ENCODE measurements around the gene ARHGAP18.

The ARHGAP18 gene, protein sequence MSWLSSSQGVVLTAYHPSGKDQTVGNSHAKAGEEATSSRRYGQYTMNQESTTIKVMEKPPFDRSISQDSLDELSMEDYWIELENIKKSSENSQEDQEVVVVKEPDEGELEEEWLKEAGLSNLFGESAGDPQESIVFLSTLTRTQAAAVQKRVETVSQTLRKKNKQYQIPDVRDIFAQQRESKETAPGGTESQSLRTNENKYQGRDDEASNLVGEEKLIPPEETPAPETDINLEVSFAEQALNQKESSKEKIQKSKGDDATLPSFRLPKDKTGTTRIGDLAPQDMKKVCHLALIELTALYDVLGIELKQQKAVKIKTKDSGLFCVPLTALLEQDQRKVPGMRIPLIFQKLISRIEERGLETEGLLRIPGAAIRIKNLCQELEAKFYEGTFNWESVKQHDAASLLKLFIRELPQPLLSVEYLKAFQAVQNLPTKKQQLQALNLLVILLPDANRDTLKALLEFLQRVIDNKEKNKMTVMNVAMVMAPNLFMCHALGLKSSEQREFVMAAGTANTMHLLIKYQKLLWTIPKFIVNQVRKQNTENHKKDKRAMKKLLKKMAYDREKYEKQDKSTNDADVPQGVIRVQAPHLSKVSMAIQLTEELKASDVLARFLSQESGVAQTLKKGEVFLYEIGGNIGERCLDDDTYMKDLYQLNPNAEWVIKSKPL

DNA sequence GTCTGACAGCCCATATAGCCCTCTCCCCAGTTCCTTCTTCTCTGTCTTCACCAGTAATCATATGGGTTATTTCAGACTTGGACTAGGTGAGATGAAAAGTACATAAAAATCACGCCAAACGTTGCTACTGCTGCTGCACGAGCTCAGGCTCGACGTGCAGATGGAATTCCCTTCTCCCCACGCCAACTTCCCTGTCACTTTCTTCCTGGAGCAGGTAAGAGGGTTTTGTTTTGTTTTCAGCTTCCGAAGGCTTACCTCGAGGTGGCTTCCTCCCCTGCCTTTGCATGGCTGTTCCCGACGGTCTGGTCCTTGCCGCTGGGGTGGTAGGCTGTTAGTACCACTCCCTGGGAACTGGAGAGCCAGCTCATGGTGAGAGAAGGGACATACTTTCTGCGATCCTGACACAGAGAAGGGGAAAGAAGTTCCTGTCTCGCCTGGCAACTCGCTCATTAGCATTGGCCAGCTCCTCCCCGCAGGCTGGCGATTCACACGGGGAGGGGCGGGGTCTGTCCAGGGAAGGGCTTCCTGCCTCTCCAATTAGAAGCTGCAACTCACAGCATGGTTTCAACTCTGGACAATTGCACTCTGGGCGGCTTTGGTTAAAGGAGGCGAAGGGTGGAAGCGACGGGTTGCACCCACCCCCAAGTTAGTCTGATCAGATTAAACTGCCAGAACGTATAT, at the start of gene ARHGAP18:
TSS of gene ARHGAP18 (minus strand) at position 409 of the 681 bp plus-strand sequence. CDS start at position 368, 41 bp downstream.
- no peak for TF ChIP-seq ZNF274 (IDR thresholded peaks at IDR 0.05; ENCODE audit: low read depth, low read length)
- peak within 1 kb of the TSS; percentile 89 for H3K4me3 ChIP-seq (ENCODE audit: low read length)

DNA sequence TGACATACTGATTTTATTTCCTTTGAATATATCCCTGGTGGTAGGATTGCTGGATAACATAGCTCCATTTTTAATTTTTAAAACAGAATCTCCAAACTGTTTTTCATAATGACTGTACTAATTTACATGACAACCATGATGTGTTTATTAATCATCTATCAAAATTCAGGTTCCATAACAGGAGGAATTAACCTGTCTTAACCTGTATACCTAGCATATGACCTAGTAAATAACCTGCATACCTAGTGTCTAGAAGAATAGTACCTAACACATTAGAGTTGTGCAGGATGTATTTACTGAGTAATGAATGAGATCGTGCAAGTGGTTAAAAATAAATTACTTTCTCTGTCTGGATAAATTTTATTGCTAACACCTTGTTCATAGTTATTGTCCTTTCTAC, 45.8 kb upstream of the ARHGAP18 start:
- no peak overlapping the region for H3K4me3 ChIP-seq (ENCODE audit: low read length)
- TF ChIP-seq ZNF274 (IDR thresholded peaks at IDR 0.05; ENCODE audit: low read depth, low read length): no peak

DNA sequence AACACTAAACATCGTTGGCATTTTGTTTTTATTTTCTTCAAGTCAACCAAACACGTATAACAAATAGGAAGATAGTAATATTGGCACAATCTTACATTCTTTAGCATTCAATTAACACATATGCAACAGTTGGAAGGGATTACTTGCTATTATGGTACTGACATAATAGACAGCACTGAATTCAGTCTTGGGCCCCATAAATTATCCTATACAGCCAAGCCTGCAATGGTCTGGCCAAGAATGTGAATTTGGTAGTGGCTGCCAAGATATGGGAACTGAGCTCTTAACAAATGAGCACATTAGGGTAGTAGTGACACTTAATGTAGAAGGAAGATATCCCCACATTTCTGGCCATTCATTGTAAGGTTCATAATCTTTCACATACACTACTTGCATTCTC, 44.8 kb upstream of the ARHGAP18 start:
- H3K4me3 ChIP-seq (ENCODE audit: low read length): no peak overlapping the region
- TF ChIP-seq ZNF274 (IDR thresholded peaks at IDR 0.05; ENCODE audit: low read depth, low read length): no peak

DNA sequence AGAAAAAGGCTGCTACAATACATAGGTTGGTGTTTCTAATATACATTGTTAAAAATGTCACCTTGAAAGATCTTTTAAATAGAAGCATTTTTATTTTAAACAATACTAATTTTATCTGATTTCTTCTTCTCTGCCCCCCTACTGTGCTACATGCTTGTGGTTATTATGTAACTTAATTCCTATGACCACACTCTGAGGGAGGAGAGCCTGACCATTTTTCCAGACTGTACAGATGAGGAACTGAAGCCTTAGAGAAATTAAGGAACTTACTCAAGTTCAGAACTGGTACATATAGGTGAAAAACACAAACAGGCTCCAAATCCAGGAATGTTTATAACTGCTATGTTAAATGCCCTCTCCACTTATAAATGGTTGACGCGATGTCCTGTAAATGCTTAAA, 43.4 kb upstream of the ARHGAP18 start:
- no peak for TF ChIP-seq ZNF274 (IDR thresholded peaks at IDR 0.05; ENCODE audit: low read depth, low read length)
- no peak overlapping the region for H3K4me3 ChIP-seq (ENCODE audit: low read length)

DNA sequence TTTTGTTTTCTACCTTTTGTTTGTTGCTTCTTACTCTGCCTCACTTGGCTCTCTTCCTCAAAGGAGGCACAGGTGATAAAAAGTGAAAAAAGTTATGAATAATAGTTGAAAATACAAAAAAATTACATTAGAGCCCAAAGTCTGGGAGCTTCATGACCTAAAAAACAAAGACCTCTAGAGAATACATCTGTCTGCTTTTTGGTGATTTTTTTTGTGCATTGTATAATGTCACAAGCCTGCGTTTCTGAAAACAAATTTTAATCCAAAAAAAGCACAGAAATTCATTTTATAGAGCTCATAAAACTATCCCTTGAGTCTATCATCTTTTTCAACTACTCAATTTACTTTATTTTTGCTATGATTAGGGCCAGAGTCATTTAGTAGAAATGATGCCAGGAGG, 41.4 kb upstream of the ARHGAP18 start:
- no peak overlapping the region for H3K4me3 ChIP-seq (ENCODE audit: low read length)
- no peak for TF ChIP-seq ZNF274 (IDR thresholded peaks at IDR 0.05; ENCODE audit: low read depth, low read length)

DNA sequence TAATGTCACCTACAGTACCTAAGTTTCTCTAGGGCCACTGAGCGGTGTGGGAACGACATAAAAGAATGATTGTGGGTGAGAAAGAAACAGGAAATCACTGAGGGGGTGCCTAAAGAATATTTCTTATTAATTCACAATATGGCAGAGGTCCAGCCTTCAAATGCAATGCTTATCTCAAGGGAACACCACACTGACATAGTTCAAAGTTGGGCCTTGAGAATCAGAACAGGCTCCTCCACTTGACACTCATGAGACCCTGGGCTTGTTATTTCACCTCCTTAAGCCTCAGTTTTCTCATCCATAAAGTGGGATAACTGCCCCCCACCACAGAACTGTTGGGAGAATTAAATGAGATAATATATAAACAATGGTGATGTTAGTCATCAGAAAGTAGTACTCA, 40.4 kb upstream of the ARHGAP18 start:
- no peak overlapping the region for H3K4me3 ChIP-seq (ENCODE audit: low read length)
- TF ChIP-seq ZNF274 (IDR thresholded peaks at IDR 0.05; ENCODE audit: low read depth, low read length): no peak

DNA sequence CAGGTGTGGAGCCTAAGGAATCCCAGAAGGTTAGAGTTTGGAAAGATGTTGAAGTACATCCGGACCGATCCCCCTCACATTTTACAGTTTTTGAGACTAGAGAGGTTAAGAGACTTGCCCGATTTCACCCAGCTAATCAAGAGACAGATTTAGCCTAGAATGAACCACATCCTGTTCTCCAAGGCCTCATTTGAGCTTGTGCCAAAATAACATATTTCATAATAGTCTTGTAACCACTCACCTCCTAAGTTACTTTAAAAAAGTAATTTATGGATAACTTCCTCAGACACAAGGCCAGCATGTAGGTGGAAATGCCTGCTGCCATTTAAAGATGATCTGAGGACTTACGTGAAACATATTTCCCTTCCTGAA, 39.8 kb upstream of the ARHGAP18 start:
- H3K4me3 ChIP-seq (ENCODE audit: low read length): peak overlapping the region; percentile 69
- no peak for TF ChIP-seq ZNF274 (IDR thresholded peaks at IDR 0.05; ENCODE audit: low read depth, low read length)

DNA sequence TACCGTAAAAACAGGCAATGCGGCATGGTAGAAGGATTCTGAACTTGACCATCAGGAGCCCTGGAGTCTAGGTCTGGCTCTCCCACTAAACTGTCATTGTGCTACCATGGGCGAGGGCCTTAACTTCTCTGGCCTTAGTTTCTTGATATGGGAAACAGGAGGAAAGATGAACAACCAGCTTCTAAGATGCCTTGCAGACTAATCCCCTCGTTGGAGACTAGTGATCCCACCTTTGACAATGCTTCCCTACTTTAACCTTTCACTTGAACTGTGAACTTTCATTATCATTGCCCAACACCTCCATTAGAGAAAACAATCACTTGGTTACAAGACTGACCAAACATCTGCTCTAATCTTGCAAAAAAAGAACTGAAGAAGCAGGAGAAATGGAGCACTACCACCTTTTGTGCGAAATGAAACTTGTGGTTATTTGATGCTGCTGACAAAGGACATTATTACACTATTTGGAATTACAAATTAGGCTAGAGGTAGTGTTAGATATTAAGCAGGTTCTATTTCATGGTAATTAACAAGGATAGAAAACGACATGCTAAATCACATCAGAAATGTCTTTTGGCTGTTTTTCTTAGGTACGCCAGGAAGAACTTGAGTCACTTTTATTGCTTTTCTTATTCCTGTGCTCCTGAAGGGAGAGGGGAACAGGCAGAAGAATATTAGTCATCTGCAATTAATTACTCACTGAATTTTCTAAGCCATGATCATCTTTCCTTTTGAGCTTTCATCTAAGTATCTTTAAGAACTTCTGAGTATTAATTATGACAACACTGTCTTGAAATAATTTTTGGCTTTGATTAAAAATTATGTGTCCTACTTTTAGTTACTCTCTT, 39.1 kb upstream of the ARHGAP18 start:
- peak overlapping the region; percentile 69 for H3K4me3 ChIP-seq (ENCODE audit: low read length)
- TF ChIP-seq ZNF274 (IDR thresholded peaks at IDR 0.05; ENCODE audit: low read depth, low read length): no peak

DNA sequence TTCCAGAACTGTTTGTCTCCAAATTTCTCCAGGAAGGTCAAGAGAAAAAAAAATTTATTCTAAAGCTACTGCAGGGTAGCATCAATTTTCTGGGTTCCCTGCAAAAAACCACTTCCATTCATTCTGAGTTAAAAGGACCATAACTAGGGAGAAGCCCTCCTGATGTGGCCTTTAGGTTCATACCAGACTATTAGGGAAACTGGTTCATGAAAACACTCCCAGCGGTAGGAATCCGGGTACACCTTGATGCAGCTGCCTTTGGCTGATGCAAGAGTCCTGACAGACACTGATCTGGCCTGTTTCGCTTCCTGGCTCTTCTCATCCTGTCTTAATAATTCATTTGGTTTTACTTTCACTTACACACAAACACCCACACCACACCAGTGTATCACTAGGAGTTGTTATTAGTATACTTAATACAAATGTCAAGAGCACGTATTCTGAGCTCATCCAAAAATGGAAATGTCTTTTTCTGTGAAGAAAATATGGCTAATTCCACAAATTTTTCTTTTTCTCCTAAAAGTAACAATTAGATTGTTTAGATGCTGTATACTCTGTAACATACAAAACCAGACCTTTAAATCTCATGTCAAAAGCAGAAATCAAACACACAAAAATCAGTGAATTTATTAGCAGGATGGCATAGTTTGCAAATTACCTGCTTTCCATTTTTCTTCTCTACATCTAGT, 38.4 kb upstream of the ARHGAP18 start:
- H3K4me3 ChIP-seq (ENCODE audit: low read length): peak overlapping the region; percentile 69; the same call in 1 of the 2 replicates
- no peak for TF ChIP-seq ZNF274 (IDR thresholded peaks at IDR 0.05; ENCODE audit: low read depth, low read length)

DNA sequence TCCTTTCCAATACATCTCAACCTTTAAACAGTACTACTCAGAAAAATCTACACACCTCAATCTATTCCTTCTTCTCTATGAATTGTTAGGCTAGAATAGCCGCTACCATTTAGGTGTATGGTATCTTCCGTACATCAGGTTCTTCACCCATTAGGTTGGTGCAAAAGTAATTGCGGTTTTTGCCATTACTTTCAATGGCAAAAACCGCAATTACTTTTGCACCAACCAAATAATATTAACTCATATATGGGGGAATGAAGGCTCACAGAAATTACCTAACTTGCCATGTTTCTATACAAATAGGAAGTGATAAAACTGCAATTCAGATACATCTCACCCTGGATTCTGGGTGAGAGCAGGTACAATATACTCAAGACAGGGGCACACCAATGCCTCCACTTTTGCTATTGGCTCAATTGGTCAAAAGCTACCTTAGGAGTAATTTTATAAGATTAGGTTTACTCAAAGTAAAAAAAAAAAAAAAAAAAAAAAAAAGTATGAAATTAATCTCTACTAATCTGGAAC, 37.7 kb upstream of the ARHGAP18 start:
- no peak for TF ChIP-seq ZNF274 (IDR thresholded peaks at IDR 0.05; ENCODE audit: low read depth, low read length)
- no peak overlapping the region for H3K4me3 ChIP-seq (ENCODE audit: low read length)

DNA sequence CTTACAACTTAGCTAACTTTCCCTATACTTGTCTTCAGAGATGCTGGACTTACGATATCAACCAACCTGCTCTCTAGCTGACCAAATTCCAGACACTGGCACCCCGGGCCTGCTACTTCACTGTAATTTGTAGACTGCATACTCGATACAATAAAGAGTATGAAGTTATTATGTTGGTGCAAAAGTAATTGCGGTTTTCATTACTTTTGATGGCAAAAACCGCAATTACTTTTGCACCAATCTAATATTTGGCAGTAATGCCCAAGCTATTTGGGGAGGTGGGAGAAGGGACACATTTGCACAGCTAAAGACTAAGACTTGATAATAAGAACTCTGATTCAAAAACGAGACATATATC, 34.9 kb upstream of the ARHGAP18 start:
- no peak overlapping the region for H3K4me3 ChIP-seq (ENCODE audit: low read length)
- no peak for TF ChIP-seq ZNF274 (IDR thresholded peaks at IDR 0.05; ENCODE audit: low read depth, low read length)

DNA sequence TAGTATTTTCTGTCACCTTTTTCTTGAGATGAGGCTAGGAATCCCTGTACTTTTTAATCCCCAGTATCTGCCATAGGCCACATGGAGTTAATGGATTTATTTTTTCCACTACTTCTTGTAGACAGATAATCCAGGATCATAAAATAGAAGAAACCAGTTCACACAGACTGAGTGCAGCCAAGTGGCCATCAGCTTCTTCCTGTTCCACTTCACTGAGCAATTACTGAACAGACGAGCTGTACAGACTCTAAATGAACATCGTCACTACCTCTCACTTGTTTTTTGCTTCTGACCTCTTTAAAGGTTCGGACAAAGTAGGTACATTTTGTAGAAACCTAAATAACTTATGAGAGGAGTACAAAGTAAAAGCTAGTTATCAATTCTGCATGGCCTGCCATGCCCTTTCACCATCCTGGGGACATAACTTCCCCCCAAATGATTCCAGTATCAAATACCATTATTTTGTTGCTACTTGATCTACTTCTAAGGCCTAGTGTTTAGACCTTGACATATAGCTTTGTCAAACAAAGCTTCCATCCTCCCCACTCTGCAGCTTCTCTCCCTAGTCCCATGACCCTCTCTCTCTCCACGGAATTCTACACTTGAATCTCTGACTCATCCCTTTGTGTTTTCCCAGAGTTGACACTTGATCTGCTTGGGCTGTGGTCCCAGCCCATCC, 34.4 kb upstream of the ARHGAP18 start:
- H3K4me3 ChIP-seq (ENCODE audit: low read length): no peak overlapping the region
- TF ChIP-seq ZNF274 (IDR thresholded peaks at IDR 0.05; ENCODE audit: low read depth, low read length): no peak

DNA sequence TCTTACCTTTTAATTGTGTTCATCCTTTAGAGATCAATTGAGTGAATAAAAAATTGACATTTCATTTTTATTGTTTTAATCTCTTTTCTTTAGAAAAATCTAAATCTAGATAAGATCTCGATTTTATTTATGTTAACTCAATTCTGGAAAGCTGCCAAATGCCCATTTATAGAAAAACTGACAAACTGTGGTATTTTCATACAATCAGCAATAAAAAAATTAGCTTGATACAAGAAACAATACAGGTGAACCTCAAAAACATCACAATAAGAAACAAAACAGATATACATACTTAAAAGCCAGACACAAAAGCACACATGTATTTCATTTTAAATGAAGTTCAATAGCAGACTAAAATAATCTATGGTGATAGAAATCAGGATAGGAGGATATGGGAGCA, 30.0 kb upstream of the ARHGAP18 start:
- no peak overlapping the region for H3K4me3 ChIP-seq (ENCODE audit: low read length)
- TF ChIP-seq ZNF274 (IDR thresholded peaks at IDR 0.05; ENCODE audit: low read depth, low read length): no peak
